Stimulated activated CD4-positive, alpha-beta T cell treated with anti-CD3 and anti-CD28 coated beads, Interleukin-15, amount 100 ng/mL, for 48 hours (primary cell): ENCODE measurements around the gene GALT.

Experiments used
- DNase-seq, 2 donors: peaks; one replicate each; pipeline ENCODE4 v3.0.0-alpha.2; 2020; ENCODE audit warnings: low read depth in 2 of 2

The GALT gene

DNA sequence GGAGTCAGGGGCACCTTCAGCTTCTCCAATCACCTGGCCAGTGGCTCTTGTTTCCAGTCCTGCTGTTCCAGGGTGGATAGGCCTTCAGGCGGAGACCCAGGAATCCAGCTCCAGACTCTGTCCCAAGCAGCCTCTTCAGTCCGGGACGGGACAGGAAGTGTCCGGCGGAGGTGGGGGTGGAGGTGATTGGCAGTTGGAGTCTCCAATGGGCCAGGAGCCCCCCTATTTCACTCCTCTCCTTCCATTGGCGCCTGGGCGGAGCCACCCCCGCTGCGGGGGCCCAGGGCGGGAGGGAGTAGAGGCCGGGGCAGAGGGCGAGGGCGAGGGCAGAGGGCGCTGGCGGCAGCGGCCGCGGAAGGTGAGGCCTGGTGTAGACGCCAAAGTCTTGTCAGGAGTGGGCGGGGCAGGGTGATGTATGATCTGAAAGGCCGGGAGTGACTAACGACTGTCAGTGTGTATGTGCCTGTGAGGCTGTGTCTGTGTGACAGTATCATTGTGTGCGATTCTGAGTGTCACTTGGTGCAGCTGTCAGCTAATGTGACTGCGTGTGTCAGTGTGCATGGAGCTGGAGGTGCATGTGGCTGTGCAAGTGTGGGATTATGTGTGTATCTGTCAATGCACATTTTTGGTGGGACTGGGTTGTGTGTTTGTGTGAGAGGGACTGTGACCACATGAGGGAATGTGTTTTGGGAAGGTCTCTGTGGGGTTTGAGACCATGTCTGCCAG lies 5.6 kb downstream of the GALT start, which contains the start of gene IL11RA:
IL11RA (plus strand) TSS at position 310 of the 726 bp plus-strand sequence. CDS start 3,033 bp downstream, outside the sequence.
- peak; percentile 55 to 64 for DNase-seq

DNA sequence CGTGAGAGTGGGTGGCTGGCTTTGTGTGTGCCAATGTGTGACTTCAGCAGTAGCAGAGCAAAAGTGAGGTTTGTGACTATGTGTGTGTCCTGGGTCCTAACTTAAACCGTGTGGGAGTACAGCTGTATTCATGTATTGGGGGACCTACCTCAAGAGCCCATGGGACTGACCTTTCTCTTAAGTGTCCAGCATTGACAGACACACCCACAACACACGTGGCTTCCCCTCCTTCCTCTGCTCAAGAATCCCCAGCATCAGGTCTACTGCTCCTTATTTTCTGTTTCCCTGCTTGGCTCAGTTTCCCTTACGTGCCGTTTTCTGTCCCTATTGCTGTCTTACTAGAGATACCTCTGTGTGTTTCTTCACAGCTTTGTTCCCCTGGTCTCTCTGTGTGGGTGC lies 6.1 kb downstream of the GALT start:
- DNase-seq, result no peak

DNA sequence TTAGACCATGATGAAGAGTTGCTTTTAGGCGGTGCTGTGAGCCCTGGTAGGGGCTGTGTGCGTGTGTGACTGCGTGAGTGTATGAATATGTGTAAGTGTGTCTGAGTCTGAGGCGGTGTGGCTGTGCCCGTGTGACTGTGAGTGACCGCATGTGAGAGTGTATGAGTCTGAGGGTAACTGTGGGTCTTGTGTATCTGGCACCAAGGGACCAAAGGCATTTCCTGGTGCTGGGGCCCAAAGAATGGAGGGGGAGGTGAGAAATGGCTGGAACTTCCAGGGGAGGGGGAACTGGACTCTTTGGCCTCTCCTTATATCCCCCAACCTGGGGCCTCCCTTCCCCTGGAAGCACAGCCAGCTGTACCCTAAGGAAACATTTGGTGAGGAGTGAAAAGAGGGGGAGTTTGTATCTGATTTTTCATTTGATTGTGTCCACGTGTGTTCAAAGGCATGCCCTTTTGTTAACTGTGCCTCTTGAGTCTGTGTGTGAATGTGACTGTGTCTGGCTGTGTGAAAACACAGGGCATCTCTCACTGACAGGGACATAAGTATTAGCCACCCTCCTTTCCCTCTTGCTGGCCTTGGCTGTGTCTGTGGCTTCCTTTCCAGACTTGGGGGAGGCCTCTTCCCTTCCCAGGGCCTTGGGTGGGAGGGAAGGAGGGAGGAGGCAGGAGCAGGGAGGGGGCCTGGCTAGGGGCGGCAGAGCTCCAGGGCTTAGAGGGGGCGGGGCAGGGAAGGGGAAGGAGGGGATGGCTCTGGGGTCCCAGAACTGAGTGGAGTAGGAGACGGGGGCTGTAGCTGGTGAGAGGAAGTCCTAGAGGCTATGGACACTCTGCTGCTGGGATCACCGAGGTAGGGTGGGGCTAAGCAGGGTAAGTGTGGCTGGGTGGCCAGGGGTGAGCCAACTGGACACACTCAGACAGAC lies 6.9 kb downstream of the GALT start:
- no peak for DNase-seq

DNA sequence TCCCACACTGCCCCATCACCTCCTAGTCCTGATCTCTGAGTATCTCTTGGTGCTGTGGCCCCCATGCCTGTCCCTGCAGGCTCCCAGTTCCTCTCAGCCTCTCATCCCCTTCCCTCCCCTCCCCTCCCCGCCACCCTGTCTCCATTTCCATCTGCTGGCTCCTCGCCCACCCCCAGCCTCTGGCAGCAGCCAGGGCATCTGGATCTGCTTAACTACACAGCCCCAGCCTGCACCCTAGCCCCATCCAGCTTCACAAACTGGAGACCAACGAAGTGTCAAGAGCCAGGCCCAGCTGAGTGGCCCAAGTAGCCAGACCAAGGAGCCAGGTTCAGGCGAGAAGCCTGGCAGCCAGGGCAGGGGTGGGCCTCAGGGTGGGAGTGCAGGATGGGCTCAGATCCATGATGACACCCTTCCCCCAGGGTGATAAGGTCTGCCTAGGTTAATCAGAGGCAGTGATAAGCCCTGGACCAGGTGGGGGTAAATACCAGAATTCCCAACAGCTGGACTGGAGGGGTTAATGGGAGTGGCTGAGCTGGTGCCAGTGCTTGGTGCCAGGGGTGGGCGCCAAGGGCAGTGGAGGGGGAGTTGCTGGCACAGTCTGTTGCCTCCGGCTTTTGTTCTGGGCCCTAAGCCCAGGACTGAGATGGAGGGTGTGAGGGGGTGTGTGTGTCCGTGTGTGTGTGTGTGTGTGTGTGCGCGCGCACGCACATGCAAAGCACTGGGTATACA lies 8.0 kb downstream of the GALT start:
- no peak for DNase-seq

DNA sequence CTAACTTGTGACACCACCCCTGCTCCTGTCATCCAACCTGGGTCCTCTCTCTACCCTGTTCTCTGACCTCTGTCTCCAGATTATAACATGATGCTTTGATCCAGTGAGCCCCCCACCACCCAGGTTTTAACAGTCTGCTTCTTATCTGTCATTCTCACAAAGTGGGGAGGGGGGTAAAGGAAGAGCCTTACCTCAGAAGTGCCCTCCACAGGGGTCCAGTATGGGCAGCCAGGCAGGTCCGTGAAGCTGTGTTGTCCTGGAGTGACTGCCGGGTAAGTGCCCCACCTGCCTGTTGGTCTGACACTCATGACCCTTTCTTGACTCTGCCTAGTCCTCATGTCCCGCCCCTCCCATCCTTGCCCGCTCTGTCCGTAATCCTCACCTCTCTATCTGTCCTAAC lies 8.9 kb downstream of the GALT start:
- no peak for DNase-seq

DNA sequence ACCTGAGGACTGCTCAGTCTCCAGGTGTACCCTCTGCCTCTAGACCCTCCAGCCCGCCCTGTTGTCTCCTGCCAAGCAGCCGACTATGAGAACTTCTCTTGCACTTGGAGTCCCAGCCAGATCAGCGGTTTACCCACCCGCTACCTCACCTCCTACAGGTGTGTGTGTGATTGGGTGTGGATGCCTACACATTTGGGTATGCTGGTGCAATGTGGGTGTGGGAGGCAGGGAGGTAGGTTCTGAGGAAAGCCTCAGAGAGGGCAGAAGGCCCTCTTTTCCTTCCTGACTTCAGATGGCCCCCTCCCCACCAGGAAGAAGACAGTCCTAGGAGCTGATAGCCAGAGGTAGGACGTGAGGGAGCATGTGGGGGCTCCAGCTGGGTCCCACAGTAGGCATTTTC lies 10.5 kb downstream of the GALT start:
- no peak for DNase-seq

DNA sequence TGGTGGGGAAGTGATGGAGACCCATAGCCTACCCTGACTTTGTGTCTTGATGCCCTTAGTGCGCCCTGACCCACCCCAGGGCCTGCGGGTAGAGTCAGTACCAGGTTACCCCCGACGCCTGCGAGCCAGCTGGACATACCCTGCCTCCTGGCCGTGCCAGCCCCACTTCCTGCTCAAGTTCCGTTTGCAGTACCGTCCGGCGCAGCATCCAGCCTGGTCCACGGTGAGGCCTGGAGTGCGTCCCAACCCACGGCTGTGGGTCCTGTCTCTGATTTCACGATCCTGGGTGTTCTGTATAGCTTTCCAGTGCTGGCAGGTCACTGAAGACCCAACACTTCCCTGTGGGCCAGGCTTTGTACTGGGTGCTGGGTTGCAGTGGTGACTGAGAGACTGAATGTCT lies 12.0 kb downstream of the GALT start:
- DNase-seq, result no peak

DNA sequence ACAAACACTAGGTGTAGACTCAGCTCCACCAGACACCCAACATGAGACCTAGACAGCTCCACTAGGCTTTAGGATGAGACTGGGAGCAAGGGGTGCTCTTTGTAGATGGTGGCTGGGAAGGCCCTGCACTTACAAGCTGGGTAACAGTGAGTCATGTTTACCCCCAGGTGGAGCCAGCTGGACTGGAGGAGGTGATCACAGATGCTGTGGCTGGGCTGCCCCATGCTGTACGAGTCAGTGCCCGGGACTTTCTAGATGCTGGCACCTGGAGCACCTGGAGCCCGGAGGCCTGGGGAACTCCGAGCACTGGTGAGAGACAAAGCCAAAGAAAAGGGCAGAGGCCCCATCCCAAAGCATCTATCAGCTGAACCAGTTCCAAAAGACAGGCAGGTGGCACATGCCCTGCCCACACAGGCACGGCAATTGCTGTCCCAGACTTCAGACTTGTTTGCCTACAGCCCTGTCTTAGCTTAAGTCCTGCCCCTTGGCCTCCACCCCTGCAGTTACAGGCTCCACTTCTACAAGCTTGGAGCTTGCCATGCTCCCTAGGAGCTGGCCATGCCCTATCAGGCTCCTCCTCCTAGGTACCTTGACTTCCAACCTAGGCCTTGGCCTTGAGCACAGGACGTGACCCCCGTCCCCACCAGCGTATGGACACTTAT lies 13.2 kb downstream of the GALT start:
- no peak for DNase-seq

DNA sequence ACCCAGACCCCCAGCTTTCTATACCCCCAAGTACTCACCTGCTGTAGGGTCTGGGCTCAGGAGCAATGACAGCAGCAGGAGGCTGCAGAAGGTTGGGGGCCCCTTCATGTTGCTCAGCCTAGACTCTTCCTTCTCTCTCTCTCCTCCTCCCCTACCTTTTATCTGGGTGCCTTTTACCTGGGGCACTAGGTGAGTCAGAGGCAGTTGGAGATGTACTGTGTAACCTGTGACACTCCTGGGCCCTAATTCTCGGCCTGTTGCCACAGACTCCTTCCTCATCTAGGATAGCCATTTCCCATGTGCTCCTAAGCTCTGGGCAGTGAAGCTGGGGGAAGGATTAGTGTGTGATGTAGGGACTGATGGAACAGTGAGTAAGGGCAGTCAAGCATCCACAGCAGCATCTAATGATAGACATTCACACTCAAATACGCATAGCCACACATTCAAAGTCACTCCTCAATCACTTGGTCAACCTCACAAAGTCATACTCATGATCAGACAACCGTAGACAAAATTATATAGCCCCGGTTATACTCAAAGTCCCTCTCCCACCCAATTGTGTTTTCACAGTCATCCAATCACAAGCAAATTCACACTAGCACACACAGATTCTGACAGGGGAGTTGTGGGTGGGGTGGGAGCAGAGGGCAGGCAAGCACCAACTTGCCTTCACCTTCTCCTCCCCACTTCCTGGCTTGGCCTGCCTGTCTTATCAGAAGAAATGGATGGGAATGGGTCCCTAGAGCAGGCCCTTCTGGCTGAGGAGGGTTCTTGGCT lies 16.2 kb downstream of the GALT start, which contains the start of gene CCL27:
CCL27 (minus strand) TSS at position 132 of the 777 bp plus-strand sequence; CDS start at position 108, 24 bp downstream.
- DNase-seq, result no peak

DNA sequence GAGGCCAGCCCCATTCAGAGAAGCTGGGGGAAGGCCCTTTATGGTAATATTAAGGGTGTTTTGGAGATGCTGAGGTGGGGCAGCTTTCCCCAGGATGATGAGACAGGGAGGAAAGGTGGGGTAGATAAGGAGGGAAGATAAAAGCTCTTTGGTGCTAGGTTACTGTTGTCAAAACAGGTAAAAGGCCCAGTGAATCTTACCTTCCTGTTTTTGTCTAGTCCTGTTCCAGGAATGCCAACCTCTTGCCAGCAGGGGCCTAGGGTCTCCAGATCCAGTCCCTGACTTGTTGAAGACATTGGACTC lies 16.8 kb downstream of the GALT start:
- no peak for DNase-seq

DNA sequence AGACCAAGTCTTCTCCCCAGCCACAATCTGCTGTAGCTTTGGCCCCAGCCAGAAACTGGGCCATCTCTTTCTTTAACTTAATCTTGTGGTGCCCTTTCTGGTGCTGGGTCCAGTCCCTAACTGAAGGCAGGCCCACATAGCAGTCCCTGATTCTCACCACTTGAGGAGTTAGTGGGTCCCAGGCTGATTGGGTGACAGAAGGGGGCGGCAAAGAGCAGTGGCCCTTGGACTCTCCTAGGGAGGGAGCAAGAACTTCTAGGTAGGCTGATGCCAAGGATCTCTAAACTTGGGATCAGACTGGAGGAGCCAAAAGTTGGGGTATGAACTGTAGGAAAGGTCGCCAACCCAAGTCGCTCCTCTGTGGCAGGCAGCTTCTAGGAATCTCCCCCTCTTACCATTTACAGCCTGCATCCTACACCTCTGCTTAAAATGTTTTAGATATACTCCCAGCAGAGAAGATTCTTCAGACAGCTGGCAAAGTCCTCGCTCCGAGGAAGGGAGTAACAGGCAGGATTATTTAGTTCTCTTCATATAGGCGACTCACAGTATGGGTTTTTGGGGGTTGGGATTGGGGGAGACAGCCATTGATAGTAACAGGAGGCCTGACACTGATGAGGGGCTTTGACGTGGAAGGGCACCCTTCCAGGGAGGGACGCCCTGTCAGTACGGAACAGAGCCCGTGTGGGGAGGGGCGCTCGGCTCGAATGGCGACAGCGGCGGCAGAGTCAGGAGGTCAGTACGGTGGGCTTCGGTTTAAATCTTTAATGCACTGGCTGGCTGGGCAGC lies 18.0 kb downstream of the GALT start:
- DNase-seq, result peak; percentile 38 to 48

DNA sequence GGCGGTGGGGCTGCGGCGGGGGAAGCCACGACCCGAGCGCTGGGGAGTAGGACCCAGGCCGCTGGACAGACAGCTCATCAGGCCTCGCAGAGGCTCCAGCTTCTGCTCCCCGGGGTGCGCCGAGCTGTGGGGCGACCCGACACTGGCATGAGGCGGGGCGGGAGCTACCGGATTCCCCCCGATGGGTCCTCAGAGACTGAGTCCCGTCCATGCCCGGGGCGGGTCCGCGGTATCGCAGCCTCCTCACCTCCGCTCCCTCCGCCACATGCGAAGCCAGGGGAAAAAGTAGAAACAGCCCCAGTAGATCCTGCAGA lies 18.5 kb downstream of the GALT start:
- DNase-seq, result no peak

DNA sequence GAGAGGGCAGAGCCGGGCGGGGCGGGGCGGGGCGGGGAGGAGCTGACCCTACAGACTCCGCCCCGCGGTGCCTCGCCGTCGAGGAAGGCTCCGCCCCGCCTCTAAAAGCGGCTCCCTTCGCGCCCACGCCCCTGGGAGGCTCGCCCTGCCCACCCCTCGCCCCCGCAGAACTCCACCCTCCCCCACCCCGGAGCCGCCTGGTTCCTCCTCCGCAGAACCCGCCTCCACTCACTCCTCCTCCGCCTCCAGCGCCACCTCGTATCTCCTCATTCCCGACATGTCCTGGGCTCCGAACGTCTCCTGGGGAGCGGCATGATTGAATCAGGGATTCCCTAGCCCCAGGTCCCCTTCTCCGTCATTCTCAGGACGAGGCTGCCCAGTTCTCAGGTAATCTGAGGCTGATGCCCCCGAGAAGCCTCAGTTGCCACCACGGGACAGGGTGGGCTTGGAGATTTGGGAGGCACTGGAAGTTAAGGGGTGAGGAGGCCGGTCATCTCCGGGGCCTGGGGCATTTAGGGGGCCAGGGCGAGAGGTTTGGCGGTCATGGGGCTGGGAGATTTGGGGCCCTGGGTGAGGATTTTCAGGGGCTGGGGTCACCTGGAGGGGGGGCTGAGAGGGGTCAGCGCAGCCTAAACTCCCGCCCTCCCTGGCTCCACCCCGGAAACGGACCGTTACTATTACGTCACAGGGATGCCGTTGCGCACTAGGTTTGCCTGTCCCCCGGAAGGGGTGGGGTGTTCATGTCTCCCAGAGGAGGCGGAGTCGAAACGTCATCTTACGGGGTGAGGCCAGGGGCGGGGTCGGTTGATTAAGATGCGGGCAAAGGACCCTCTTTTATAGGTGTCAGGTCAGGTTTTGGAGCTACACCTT lies 19.1 kb downstream of the GALT start:
- DNase-seq, result peak; percentile 79 to 81

DNA sequence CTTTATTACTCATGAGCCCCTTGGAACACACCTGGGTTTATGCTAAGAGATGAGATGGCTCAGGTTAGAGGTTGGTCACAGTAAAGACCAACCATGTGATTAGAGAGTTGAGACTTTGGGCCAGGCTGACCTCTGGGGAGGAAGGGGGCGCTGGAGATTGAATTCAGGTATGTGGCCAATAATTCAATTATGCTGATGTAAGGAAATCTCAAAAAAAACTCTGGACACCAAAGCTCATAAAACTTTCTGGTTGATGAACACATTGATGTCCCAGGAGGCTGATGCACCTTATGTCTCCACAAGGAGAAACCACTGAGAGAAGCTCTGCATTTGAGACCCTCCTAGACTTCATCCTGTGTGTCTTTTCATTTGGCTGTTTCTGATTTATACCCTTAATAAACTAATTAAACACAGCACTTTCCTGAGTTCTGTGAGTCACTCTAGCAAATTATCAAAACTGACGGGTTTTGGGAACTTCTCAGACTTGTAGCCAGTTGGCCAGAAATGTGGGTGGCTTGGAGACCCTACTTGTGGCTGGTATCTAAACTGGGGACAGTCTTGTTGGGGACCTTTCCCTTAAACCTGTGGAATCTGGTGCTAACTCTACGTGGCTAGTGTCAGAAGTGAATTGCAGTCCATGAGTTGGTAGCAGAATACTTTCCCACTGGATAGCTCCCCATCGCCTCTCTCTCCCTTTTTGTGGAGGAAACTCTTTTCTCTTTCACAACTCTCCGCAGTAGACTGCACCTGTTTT lies 23.5 kb downstream of the GALT start:
- no peak for DNase-seq

DNA sequence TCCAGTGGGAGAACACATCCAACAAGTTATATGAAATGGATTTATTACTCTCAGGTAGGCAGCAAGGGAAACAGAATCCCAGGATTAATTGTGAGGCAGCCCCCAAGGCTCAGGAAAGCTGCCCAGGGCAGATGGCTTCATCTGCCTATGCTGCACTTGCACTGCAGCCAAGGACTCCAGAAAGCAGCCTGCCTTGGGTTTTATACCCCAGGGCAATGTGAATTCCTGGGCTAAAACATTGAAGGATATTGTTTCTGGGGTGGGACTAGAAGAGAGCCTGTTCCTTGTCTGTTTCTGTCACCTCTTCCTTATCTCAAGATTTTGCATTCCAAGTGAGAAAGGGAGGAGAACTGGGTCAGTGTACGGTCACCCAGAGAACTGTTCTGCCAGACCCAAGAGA lies 24.8 kb downstream of the GALT start:
- no peak for DNase-seq

DNA sequence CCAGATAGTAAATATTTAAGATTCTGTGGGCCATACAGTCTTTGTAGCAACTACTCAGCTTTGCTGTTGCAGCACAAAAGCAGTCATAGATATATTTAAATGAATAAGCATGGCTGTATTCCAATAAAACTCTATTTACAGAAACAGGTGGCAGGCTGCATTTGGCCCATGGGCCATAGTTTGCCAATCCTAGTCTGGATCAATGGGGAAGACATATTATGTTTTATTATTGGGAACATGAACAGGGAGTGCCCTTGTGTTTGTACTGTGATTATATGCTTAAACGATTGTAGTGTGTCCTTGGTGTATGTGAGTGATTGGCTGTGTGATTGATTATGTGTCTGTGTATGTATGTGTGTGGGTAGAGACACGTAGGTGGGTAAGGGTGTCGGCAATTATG lies 28.0 kb downstream of the GALT start:
- DNase-seq, result no peak

DNA sequence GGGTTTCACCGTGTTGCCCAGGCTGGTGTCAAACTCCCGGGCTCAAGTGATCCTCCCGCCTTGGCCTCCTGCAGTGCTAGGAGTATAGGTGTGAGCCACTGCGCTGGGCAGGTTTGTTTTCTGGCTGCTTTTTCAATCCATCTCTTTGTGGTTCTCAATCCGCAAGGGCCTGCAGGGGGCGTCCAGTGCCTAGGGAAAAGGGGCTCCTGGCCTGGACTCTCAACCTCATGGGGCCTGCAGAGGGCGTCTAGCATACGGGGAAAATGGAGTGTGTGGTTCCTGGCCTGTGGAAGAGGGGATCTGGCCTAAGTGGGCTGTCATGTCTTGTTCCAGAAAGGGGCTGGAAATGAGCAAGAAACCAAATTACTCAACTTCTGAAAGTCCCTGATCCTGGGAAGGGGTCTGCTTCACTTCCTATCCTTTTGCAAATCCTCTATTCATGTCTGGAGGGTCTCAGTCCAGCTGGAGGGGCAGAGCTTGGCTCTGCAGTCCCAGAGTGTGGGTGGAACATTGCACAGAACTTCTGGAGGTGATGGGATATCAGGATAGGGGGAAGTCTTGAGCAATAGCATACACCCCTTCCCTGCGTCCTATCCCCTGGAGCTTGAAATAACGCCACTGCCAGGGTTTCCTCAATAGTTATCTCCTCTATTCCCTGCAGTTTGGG lies 28.7 kb downstream of the GALT start:
- peak; percentile 48 to 50 for DNase-seq

DNA sequence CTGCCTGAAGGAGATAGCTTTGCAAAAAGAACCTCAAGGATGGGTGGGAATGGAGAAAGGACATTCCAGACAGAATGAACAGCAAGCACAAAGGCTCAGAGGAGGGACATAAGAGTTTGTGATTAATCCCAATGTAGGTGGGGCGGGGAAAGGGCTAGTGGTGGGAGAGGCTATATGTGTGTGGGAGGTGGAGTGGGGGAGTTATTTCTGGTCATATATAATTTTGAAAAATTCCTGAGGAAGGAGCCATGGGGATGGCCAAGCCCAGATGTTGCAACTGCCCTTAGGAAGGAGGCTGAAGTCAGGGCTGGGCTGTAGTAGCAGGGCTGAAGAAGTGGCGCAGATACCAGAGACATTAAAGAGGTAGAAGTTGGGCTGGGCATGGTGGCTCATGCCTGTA lies 29.4 kb downstream of the GALT start:
- DNase-seq, result no peak
